H9 (cell line): Measurements from ENCODE around the gene CDK6. TPM values are rescaled to one million over a fixed set of nuclear protein-coding genes. Genes with fewer than 3 reads are reported as not detected.

ENCODE experiments used
- DNase-seq: peaks from one replicate; pipeline ENCODE4 v3.0.0-alpha.2; 2017
- H2AFZ ChIP-seq: one replicate; pipeline ENCODE4 v1.6.1; 2013; ENCODE audit warnings: mild to moderate bottlenecking, low read length, control low read depth, moderate library complexity
- H2AK5ac ChIP-seq: 2 replicates; pipeline ENCODE4 v1.6.1; 2013; ENCODE audit warnings: low read length, control low read depth, mixed read lengths; ENCODE audit not compliant: insufficient read length
- H2BK120ac ChIP-seq: one replicate; pipeline ENCODE4 v1.6.1; 2013; ENCODE audit warnings: low read depth, mild to moderate bottlenecking, low read length, control low read depth, inconsistent platforms; ENCODE audit not compliant: poor library complexity, severe bottlenecking
- H2BK12ac ChIP-seq: 2 replicates; pipeline ENCODE4 v1.6.1; 2013; ENCODE audit warnings: low read length, control low read depth, mixed read lengths, low read depth; ENCODE audit not compliant: insufficient read length
- H2BK15ac ChIP-seq: 2 replicates; pipeline ENCODE4 v1.6.1; 2013; ENCODE audit warnings: low read depth, low read length, control low read depth
- H2BK20ac ChIP-seq: one replicate; pipeline ENCODE4 v1.6.1; 2013; ENCODE audit warnings: low read depth, mild to moderate bottlenecking, low read length, control low read depth, inconsistent platforms; ENCODE audit not compliant: poor library complexity, severe bottlenecking
- H2BK5ac ChIP-seq: 2 replicates; pipeline ENCODE4 v1.6.1; 2013; ENCODE audit warnings: low read length, control low read depth, mixed read lengths; ENCODE audit not compliant: insufficient read length
- H3K14ac ChIP-seq: 2 replicates; pipeline ENCODE4 v1.6.1; 2013; ENCODE audit warnings: low read length, control low read depth; ENCODE audit not compliant: insufficient read depth
- H3K18ac ChIP-seq: 2 replicates; pipeline ENCODE4 v1.6.1; 2013; ENCODE audit warnings: low read depth, mild to moderate bottlenecking, mixed read lengths, low read length, control low read depth; ENCODE audit not compliant: insufficient read length
- H3K23ac ChIP-seq: 2 replicates; pipeline ENCODE4 v1.6.1; 2013; ENCODE audit warnings: low read length, control low read depth, mixed read lengths, low read depth; ENCODE audit not compliant: insufficient read length
- H3K23me2 ChIP-seq: 2 replicates; pipeline ENCODE4 v1.6.1; 2013; ENCODE audit warnings: low read depth, mild to moderate bottlenecking, mixed read lengths, low read length, control low read depth; ENCODE audit not compliant: insufficient read length, poor library complexity, severe bottlenecking
- H3K27ac ChIP-seq: 2 replicates; pipeline ENCODE4 v1.5.1; 2013; ENCODE audit warnings: low read length, control low read depth, mixed read lengths, low read depth; ENCODE audit not compliant: insufficient read length
- H3K27me3 ChIP-seq: 2 replicates; pipeline ENCODE4 v1.6.1; 2013; ENCODE audit warnings: low read length, control low read depth, inconsistent platforms; ENCODE audit not compliant: insufficient read depth
- H3K4ac ChIP-seq: 2 replicates; pipeline ENCODE4 v1.6.1; 2013; ENCODE audit warnings: low read depth, mild to moderate bottlenecking, control low read depth, inconsistent platforms, low read length, moderate library complexity
- H3K4me1 ChIP-seq: 2 replicates; pipeline ENCODE4 v1.6.1; 2013; ENCODE audit warnings: low read length, control low read depth, inconsistent platforms; ENCODE audit not compliant: insufficient read depth
- H3K4me2 ChIP-seq: 2 replicates; pipeline ENCODE4 v1.6.1; 2013; ENCODE audit warnings: low read length, control low read depth, mixed read lengths; ENCODE audit not compliant: insufficient read length, insufficient read depth
- H3K56ac ChIP-seq: 2 replicates; pipeline ENCODE4 v1.6.1; 2013; ENCODE audit warnings: low read depth, mild to moderate bottlenecking, mixed read lengths, low read length, control low read depth; ENCODE audit not compliant: insufficient read length
- H3K79me1 ChIP-seq: 2 replicates; pipeline ENCODE4 v1.6.1; 2013; ENCODE audit warnings: low read depth, mild to moderate bottlenecking, moderate library complexity, low read length, control low read depth, inconsistent platforms; ENCODE audit not compliant: insufficient read depth, poor library complexity, severe bottlenecking
- H3K79me2 ChIP-seq: 2 replicates; pipeline ENCODE4 v1.6.1; 2013; ENCODE audit warnings: low read length, control low read depth, inconsistent platforms; ENCODE audit not compliant: insufficient read depth
- H3K9ac ChIP-seq: 2 replicates; pipeline ENCODE4 v1.6.1; 2013; ENCODE audit warnings: low read length, control low read depth, mixed read lengths; ENCODE audit not compliant: insufficient read length; ENCODE audit errors: extremely low read depth
- H3K9me3 ChIP-seq: one replicate; pipeline ENCODE4 v1.6.1; 2013; ENCODE audit warnings: low read depth, low read length, inconsistent platforms; ENCODE audit not compliant: control insufficient read depth
- H3T11ph ChIP-seq: one replicate; pipeline ENCODE4 v1.6.1; 2013; ENCODE audit warnings: mild to moderate bottlenecking, low read length, control low read depth, inconsistent platforms
- H4K20me1 ChIP-seq: one replicate; pipeline ENCODE4 v1.6.1; 2013; ENCODE audit not compliant: control insufficient read depth, insufficient read length, insufficient read depth
- H4K5ac ChIP-seq: 2 replicates; pipeline ENCODE4 v1.6.1; 2013; ENCODE audit warnings: low read depth, mild to moderate bottlenecking, mixed read lengths, low read length, control low read depth; ENCODE audit not compliant: insufficient read length
- H4K8ac ChIP-seq: replicated peaks from 2 replicates; pipeline ENCODE4 v1.6.1; 2013; ENCODE audit warnings: low read length, control low read depth, mixed read lengths, low read depth; ENCODE audit not compliant: insufficient read length
- H4K91ac ChIP-seq: 2 replicates; pipeline ENCODE4 v1.6.1; 2013; ENCODE audit warnings: low read depth, mild to moderate bottlenecking, moderate library complexity, mixed read lengths, low read length, control low read depth; ENCODE audit not compliant: insufficient read length
- H3K27ac Mint-ChIP-seq, 3 experiments: 2 replicates in 2 of 3; 3 replicates in 1 of 3; pipeline ENCODE4 v1.8.0; 2020 to 2021; ENCODE audit warnings: mixed read lengths in 3 of 3, mild to moderate bottlenecking in 1 of 3, moderate library complexity in 1 of 3
- H3K27me3 Mint-ChIP-seq: 2 replicates; pipeline ENCODE4 v1.8.0; 2021; ENCODE audit warnings: low read depth, mild to moderate bottlenecking, moderate library complexity, mixed read lengths
- H3K36me3 Mint-ChIP-seq, 3 experiments: 2 replicates in 2 of 3; 3 replicates in 1 of 3; pipeline ENCODE4 v1.8.0; 2020 to 2021; ENCODE audit warnings: low read depth in 3 of 3, mixed read lengths in 3 of 3; ENCODE audit not compliant: insufficient read depth in 1 of 3
- H3K4me1 Mint-ChIP-seq, 2 experiments: 2 replicates each; pipeline ENCODE4 v1.8.0; 2020; ENCODE audit warnings: mixed read lengths in 2 of 2
- H3K4me3 Mint-ChIP-seq, 2 experiments: 2 replicates in 1 of 2; 3 replicates in 1 of 2; pipeline ENCODE4 v1.8.0; 2020 to 2021; ENCODE audit warnings: mild to moderate bottlenecking in 2 of 2, mixed read lengths in 2 of 2, moderate library complexity in 1 of 2
- H3K9me3 Mint-ChIP-seq, 2 experiments: 2 replicates in 1 of 2; 3 replicates in 1 of 2; pipeline ENCODE4 v1.8.0; 2020; ENCODE audit warnings: mild to moderate bottlenecking in 2 of 2, mixed read lengths in 2 of 2, moderate library complexity in 1 of 2
- WGBS: extraction: QIAGEN DNeasy Blood & Tissue Kit; methylation state at CpG from one replicate; pipeline ENCODE4 v1.1.7; 2013; ENCODE audit warnings: missing lambda C conversion rate, low lambda C conversion rate, mixed read lengths; ENCODE audit not compliant: insufficient read length; ENCODE audit errors: extremely low coverage; 5-methylcytosine and 5-hydroxymethylcytosine counted together
- total RNA-seq: library from RNA; stranded (reverse); gene quantifications from 2 replicates; pipeline ENCODE4 v1.2.1, GENCODE V29; 2021
- TF ChIP-seq, protein P1 (sequence below): fragments of 200-600 bp; sonication (generic); conservative IDR thresholded peaks from 3 replicates; pipeline ENCODE4 v1.8.0; 2021; ENCODE audit warnings: antibody characterized with exemption, mild to moderate bottlenecking

CDK6 gene
- total RNA-seq, 1 experiment from 2014 or later = 30.0 TPM

GRCh38 chr7:92835851-92836488, 403 bp downstream of the CDK6 start:
- no CpG with 5 or more reads among the region's 32 CpGs for WGBS
- H4K91ac ChIP-seq = no peak overlapping the region
- Mint-ChIP-seq H3K27me3 (peaks cover 46% of the 10 kb centered on the region), H3K4me3 (peak overlapping the region; percentile 90 to 99), H3K36me3 (no peaks in the 10 kb centered on the region; a peak in 1 of 7 replicates), H3K9me3 (no peaks in the 10 kb centered on the region; a peak in 3 of 5 replicates), H3K4me1 (peaks cover 32 to 40% of the 10 kb centered on the region in 2 experiments), H3K27ac (peak overlapping the region in 1 of 3 experiments; percentile 62; a peak in 1 of 7 replicates)
- H3T11ph ChIP-seq = no peak overlapping the region
- no peak overlapping the region for H4K5ac ChIP-seq
- no peak overlapping the region for H2AK5ac ChIP-seq
- H3K9me3 ChIP-seq = no peaks in the 10 kb centered on the region
- H3K79me2 ChIP-seq = no peaks in the 10 kb centered on the region
- no peak overlapping the region for H3K18ac ChIP-seq
- peak overlapping the region; percentile 52 for H3K9ac ChIP-seq
- no peak overlapping the region for H3K14ac ChIP-seq
- no peak overlapping the region for H2BK12ac ChIP-seq
- H4K8ac ChIP-seq = no peak overlapping the region
- DNase-seq = no peak
- no peaks in the 10 kb centered on the region for H4K20me1 ChIP-seq
- no peak overlapping the region for H3K4ac ChIP-seq
- no peak overlapping the region for H3K56ac ChIP-seq
- TF ChIP-seq, protein P1, sequence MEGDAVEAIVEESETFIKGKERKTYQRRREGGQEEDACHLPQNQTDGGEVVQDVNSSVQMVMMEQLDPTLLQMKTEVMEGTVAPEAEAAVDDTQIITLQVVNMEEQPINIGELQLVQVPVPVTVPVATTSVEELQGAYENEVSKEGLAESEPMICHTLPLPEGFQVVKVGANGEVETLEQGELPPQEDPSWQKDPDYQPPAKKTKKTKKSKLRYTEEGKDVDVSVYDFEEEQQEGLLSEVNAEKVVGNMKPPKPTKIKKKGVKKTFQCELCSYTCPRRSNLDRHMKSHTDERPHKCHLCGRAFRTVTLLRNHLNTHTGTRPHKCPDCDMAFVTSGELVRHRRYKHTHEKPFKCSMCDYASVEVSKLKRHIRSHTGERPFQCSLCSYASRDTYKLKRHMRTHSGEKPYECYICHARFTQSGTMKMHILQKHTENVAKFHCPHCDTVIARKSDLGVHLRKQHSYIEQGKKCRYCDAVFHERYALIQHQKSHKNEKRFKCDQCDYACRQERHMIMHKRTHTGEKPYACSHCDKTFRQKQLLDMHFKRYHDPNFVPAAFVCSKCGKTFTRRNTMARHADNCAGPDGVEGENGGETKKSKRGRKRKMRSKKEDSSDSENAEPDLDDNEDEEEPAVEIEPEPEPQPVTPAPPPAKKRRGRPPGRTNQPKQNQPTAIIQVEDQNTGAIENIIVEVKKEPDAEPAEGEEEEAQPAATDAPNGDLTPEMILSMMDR = no peak
- H2AFZ ChIP-seq = no peak overlapping the region
- no peak overlapping the region for H2BK20ac ChIP-seq
- peaks cover 35% of the 10 kb centered on the region for H3K23me2 ChIP-seq
- no peaks in the 10 kb centered on the region; the same call in 1 of the 2 replicates for H3K4me1 ChIP-seq
- no peak overlapping the region for H3K23ac ChIP-seq
- no peak overlapping the region for H2BK120ac ChIP-seq
- H2BK5ac ChIP-seq = no peak overlapping the region
- peak overlapping the region; percentile 97 for H3K4me2 ChIP-seq
- H3K27ac ChIP-seq = no peak overlapping the region
- no peak overlapping the region for H2BK15ac ChIP-seq
- H3K79me1 ChIP-seq = no peaks in the 10 kb centered on the region
- peaks cover 4% of the 10 kb centered on the region; the same call in 1 of the 2 replicates for H3K27me3 ChIP-seq
